IMR-90 (cell line): ENCODE measurements around the gene TIAM1. TPM values are rescaled to one million over a fixed set of nuclear protein-coding genes. Genes with fewer than 3 reads are reported as not detected.

Experiments used
- ATAC-seq: fragments of 200-7000 bp; cut with Tn5 transposase; 2 replicates; pipeline ENCODE4 v1.9.1; 2020; ENCODE audit warnings: low read depth, mild to moderate bottlenecking, moderate library complexity
- BruUV-seq: library from RNA; stranded (reverse); fragments of 400-500 nt; replicated peaks from 2 replicates; lab custom pipeline; 2021; lab: Mats Ljungman, UMichigan
- CTCF ChIA-PET: fragments of 300-600 bp; formaldehyde crosslinking; extraction: SDS; loops from one replicate; lab custom pipeline; 2021; ENCODE audit warnings: antibody characterized with exemption; lab: Yijun Ruan, JAX
- POLR2A ChIA-PET: fragments of 300-600 bp; sonication (Branson Sonifier 250); formaldehyde crosslinking; loops from one replicate; lab custom pipeline; 2022; ENCODE audit warnings: antibody characterized with exemption; ENCODE audit not compliant: unreplicated experiment; lab: Charles Lee
- DNase-seq: peaks from one replicate; pipeline ENCODE4 v3.0.0; 2013
- H2AFZ ChIP-seq: replicated peaks from 2 replicates; pipeline ENCODE3; 2013; ENCODE audit warnings: low read length, mild to moderate bottlenecking; ENCODE audit not compliant: poor library complexity
- H2AK5ac ChIP-seq: 2 replicates; pipeline ENCODE4 v1.6.1; 2013; ENCODE audit warnings: low read depth, low read length, inconsistent platforms
- H2AK9ac ChIP-seq: replicated peaks from 2 replicates; pipeline ENCODE3; 2013; ENCODE audit warnings: mild to moderate bottlenecking, low read depth, low read length, moderate library complexity; ENCODE audit not compliant: poor library complexity
- H2BK120ac ChIP-seq: 2 replicates; pipeline ENCODE4 v1.6.1; 2013; ENCODE audit warnings: low read depth, low read length, inconsistent platforms
- H2BK15ac ChIP-seq: 3 replicates; pipeline ENCODE4 v1.6.1; 2013; ENCODE audit warnings: low read depth, low read length, inconsistent platforms
- H2BK20ac ChIP-seq: 2 replicates; pipeline ENCODE4 v1.6.1; 2013; ENCODE audit warnings: low read depth, mild to moderate bottlenecking, inconsistent platforms, low read length, moderate library complexity
- H2BK5ac ChIP-seq: 2 replicates; pipeline ENCODE4 v1.6.1; 2013; ENCODE audit warnings: mild to moderate bottlenecking, low read depth, low read length, inconsistent platforms; ENCODE audit not compliant: poor library complexity, severe bottlenecking
- H3K14ac ChIP-seq: replicated peaks from 2 replicates; pipeline ENCODE4 v1.6.1; 2013; ENCODE audit warnings: low read depth, low read length, inconsistent platforms
- H3K18ac ChIP-seq: 2 replicates; pipeline ENCODE4 v1.6.1; 2013; ENCODE audit warnings: low read depth, low read length, control low read depth
- H3K23ac ChIP-seq: 2 replicates; pipeline ENCODE4 v1.6.1; 2013; ENCODE audit warnings: low read depth, low read length, inconsistent platforms
- H3K27ac ChIP-seq: 2 replicates; pipeline ENCODE4 v1.5.1; 2013; ENCODE audit warnings: mild to moderate bottlenecking, control low read depth, low read length; ENCODE audit not compliant: insufficient read depth
- H3K27me3 ChIP-seq: 2 replicates; pipeline ENCODE4 v1.6.1; 2013; ENCODE audit warnings: low read length; ENCODE audit not compliant: control insufficient read depth, insufficient read depth
- H3K36me3 ChIP-seq: 2 replicates; pipeline ENCODE4 v1.6.1; 2013; ENCODE audit warnings: low read length, mixed read lengths; ENCODE audit not compliant: control insufficient read depth, insufficient read depth
- H3K4ac ChIP-seq: 2 replicates; pipeline ENCODE4 v1.6.1; 2013; ENCODE audit warnings: low read depth, low read length, inconsistent platforms
- H3K4me1 ChIP-seq: 2 replicates; pipeline ENCODE4 v1.6.1; 2013; ENCODE audit warnings: low read length, mixed read lengths; ENCODE audit not compliant: control insufficient read depth, insufficient read depth
- H3K4me2 ChIP-seq: 2 replicates; pipeline ENCODE4 v1.6.1; 2013; ENCODE audit warnings: low read depth, mild to moderate bottlenecking, control low read depth, low read length, moderate library complexity
- H3K4me3 ChIP-seq: 2 replicates; pipeline ENCODE4 v1.5.1; 2013; ENCODE audit warnings: low read depth, mild to moderate bottlenecking, control low read depth, low read length, moderate library complexity; ENCODE audit not compliant: insufficient read depth
- H3K56ac ChIP-seq: 2 replicates; pipeline ENCODE4 v1.6.1; 2013; ENCODE audit warnings: low read length, inconsistent platforms; ENCODE audit not compliant: insufficient read depth; ENCODE audit errors: extremely low read depth
- H3K79me1 ChIP-seq, 2 experiments: 2 replicates each; pipeline ENCODE4 v1.6.1; 2013; ENCODE audit warnings: low read length in 2 of 2, inconsistent platforms in 1 of 2, low read depth in 1 of 2
- H3K9ac ChIP-seq: 2 replicates; pipeline ENCODE4 v1.6.1; 2013; ENCODE audit warnings: low read depth, low read length, control low read depth
- H3K9me1 ChIP-seq: 2 replicates; pipeline ENCODE4 v1.6.1; 2013; ENCODE audit warnings: low read length, inconsistent platforms; ENCODE audit not compliant: insufficient read depth
- H3K9me3 ChIP-seq: 2 replicates; pipeline ENCODE4 v1.6.1; 2013; ENCODE audit warnings: low read length; ENCODE audit not compliant: control insufficient read depth, insufficient read depth
- H4K20me1 ChIP-seq: 2 replicates; pipeline ENCODE4 v1.6.1; 2013; ENCODE audit warnings: low read length, inconsistent platforms; ENCODE audit not compliant: insufficient read depth
- H4K5ac ChIP-seq: 2 replicates; pipeline ENCODE4 v1.6.1; 2013; ENCODE audit warnings: mild to moderate bottlenecking, low read depth, low read length, control low read depth
- H4K8ac ChIP-seq, 2 experiments: 2 replicates each; pipeline ENCODE4 v1.6.1; 2013; ENCODE audit warnings: low read depth in 2 of 2, low read length in 2 of 2, control low read depth in 1 of 2, inconsistent platforms in 1 of 2
- H4K91ac ChIP-seq: 2 replicates; pipeline ENCODE4 v1.6.1; 2013; ENCODE audit warnings: low read depth, low read length, inconsistent platforms; ENCODE audit not compliant: insufficient read depth
- BHLHE40 ChIP-seq: fragments of 150-350 bp; IDR thresholded peaks from 2 replicates; pipeline ENCODE4 v1.6.1; 2016; ENCODE audit warnings: mild to moderate bottlenecking, low read depth, low read length
- CEBPB ChIP-seq: IDR thresholded peaks from 2 replicates; pipeline ENCODE4 v1.6.1; 2012; ENCODE audit warnings: low read depth, low read length, improper control_type of control experiment
- CHD1 ChIP-seq: IDR thresholded peaks from 2 replicates; pipeline ENCODE4 v1.6.1; 2012; ENCODE audit warnings: low read depth, low read length, improper control_type of control experiment
- MAFK ChIP-seq: IDR thresholded peaks from 2 replicates; pipeline ENCODE4 v1.6.1; 2012; ENCODE audit warnings: low read depth, low read length, improper control_type of control experiment
- MAZ ChIP-seq: IDR thresholded peaks from 2 replicates; pipeline ENCODE4 v1.6.1; 2012; ENCODE audit warnings: low read depth, mild to moderate bottlenecking, low read length, improper control_type of control experiment, moderate library complexity, borderline replicate concordance
- MXI1 ChIP-seq: IDR thresholded peaks from 2 replicates; pipeline ENCODE4 v1.6.1; 2012; ENCODE audit warnings: low read depth, mild to moderate bottlenecking, low read length, moderate library complexity, borderline replicate concordance
- NFE2L2 ChIP-seq: fragments of 150-350 bp; IDR thresholded peaks from 2 replicates; pipeline ENCODE4 v1.6.1; 2016; ENCODE audit warnings: low read depth, mild to moderate bottlenecking, low read length
- POLR2A ChIP-seq: IDR thresholded peaks from 2 replicates; pipeline ENCODE4 v1.6.1; 2012; ENCODE audit warnings: mild to moderate bottlenecking, low read depth, low read length
- RAD21 ChIP-seq: IDR thresholded peaks from 2 replicates; pipeline ENCODE4 v1.6.1; 2012; ENCODE audit warnings: low read length, improper control_type of control experiment
- RCOR1 ChIP-seq: IDR thresholded peaks from 2 replicates; pipeline ENCODE4 v1.6.1; 2012; ENCODE audit warnings: mild to moderate bottlenecking, low read length, improper control_type of control experiment; ENCODE audit not compliant: insufficient replicate concordance
- RFX5 ChIP-seq: IDR thresholded peaks from 2 replicates; pipeline ENCODE4 v1.8.0; 2012; ENCODE audit warnings: low read depth, mild to moderate bottlenecking, low read length, moderate library complexity
- SMC3 ChIP-seq: fragments of 150-350 bp; IDR thresholded peaks from 2 replicates; pipeline ENCODE4 v1.6.1; 2016; ENCODE audit warnings: low read depth, mild to moderate bottlenecking, antibody characterized with exemption, low read length, moderate library complexity
- WGBS, 2 experiments: methylation state at CpG; one replicate each; pipeline versions ENCODE4 v1.1.5 to v1.1.7; 2013; ENCODE audit warnings: missing lambda C conversion rate in 2 of 2; ENCODE audit not compliant: insufficient read length in 1 of 2; ENCODE audit errors: extremely low coverage in 2 of 2; 5-methylcytosine and 5-hydroxymethylcytosine counted together
- dilution Hi-C: fragments of 300-500 bp; cut with HindIII; formaldehyde crosslinking; loops from one replicate; pipeline ENCODE4 v1.14.3; 2018; ENCODE audit warnings: low sequenced_read_pairs; ENCODE audit not compliant: unreplicated experiment
- in situ Hi-C: fragments of 300-500 bp; cut with MboI; formaldehyde crosslinking; loops from 3 replicates; pipeline ENCODE4 v1.14.3; 2019; ENCODE audit warnings: low sequenced_read_pairs, inconsistent platforms, mixed read lengths
- intact Hi-C: fragments of 100-400 bp; cut with micrococcal nuclease; formaldehyde crosslinking; loops from 2 replicates; pipeline ENCODE4 v1.10.0; 2022
- polyA plus RNA-seq, 3 experiments: library from polyadenylated mRNA; depleted of rRNA; stranded (reverse); fragments of >200 nt; gene quantifications; 2 replicates each; pipeline ENCODE4 v1.2.3, GENCODE V29; 2012; ENCODE audit warnings: low replicate concordance in 1 of 3
- total RNA-seq: library from RNA; depleted of rRNA; stranded (reverse); fragments of >200 nt; gene quantifications from 2 replicates; pipeline ENCODE4 v1.2.3, GENCODE V29; 2012
- TF ChIP-seq, protein P1 (sequence below): conservative IDR thresholded peaks from 2 replicates; pipeline ENCODE4 v1.5.1; 2012; ENCODE audit warnings: mild to moderate bottlenecking, low read depth, low read length, improper control_type of control experiment
- TF ChIP-seq, protein P2 (sequence below): fragments of 150-350 bp; IDR thresholded peaks from 2 replicates; pipeline ENCODE4 v1.6.1; 2016; ENCODE audit warnings: low read depth, mild to moderate bottlenecking, low read length, moderate library complexity, borderline replicate concordance
- TF ChIP-seq, protein P3 (sequence below): fragments of 150-350 bp; IDR thresholded peaks from 2 replicates; pipeline ENCODE4 v1.6.1; 2017; ENCODE audit warnings: mild to moderate bottlenecking, antibody characterized with exemption, low read length, low read depth

Gene TIAM1
- total and polyA plus RNA-seq, 2 of the 4 experiments (the other 2 are of a cell fraction) = 2.9 to 9.3 TPM

- 0 out of 2 replicates have a peak, but pooled peaks have one; percentile 30 for ATAC-seq
- no peak overlapping the region for H4K8ac ChIP-seq
- H3K36me3 ChIP-seq = no peaks in the 10 kb centered on the region
- H2BK20ac ChIP-seq = no peak overlapping the region
- H3K79me1 ChIP-seq = no peaks in the 10 kb centered on the region
- no peak overlapping the region for H2AK9ac ChIP-seq
- H3K4me1 ChIP-seq = peaks cover 2% of the 10 kb centered on the region; the same call in 1 of the 2 replicates
- no peak overlapping the region for H2BK5ac ChIP-seq
- ChIA-PET CTCF (interaction anchor here (1.3 kb wide), 2 partner anchors 20 to 61 kb away, joined by 4 read pairs; no protein-coding TSS in a partner anchor), POLR2A (no interaction called here)
- dilution Hi-C loops = no loop called here
- H3K4me3 ChIP-seq = no peak overlapping the region
- H3K56ac ChIP-seq = no peak overlapping the region
- no peak overlapping the region for H4K91ac ChIP-seq
- H4K5ac ChIP-seq = no peak overlapping the region
- no peaks in the 10 kb centered on the region for H3K27me3 ChIP-seq
- WGBS, 2 experiments = 50% methylated on average over 2 of the region's 8 CpGs; no CpG with 5 or more reads in 1 of the 2 experiments
- no peak overlapping the region for H3K27ac ChIP-seq
- no peak overlapping the region for H2AFZ ChIP-seq
- no peak overlapping the region for H2BK120ac ChIP-seq
- no peak overlapping the region for H3K9ac ChIP-seq
- intact Hi-C loops = no loop called here
- no peak overlapping the region for H2AK5ac ChIP-seq
- H3K9me1 ChIP-seq = no peaks in the 10 kb centered on the region
- H3K18ac ChIP-seq = no peak overlapping the region
- in situ Hi-C loops = no loop called here
- peak; percentile 26 for DNase-seq
- no TSS peak for BruUV-seq
- no peak overlapping the region for H3K4me2 ChIP-seq
- H2BK15ac ChIP-seq = no peak overlapping the region
- H3K14ac ChIP-seq = no peak overlapping the region
- H3K4ac ChIP-seq = no peak overlapping the region
- H3K9me3 ChIP-seq = peaks cover 8% of the 10 kb centered on the region; the same call in 1 of the 2 replicates
- H4K20me1 ChIP-seq = no peaks in the 10 kb centered on the region
- no peak overlapping the region for H3K23ac ChIP-seq
- TF ChIP-seq MXI1 = no peak
- TF ChIP-seq, protein P1, sequence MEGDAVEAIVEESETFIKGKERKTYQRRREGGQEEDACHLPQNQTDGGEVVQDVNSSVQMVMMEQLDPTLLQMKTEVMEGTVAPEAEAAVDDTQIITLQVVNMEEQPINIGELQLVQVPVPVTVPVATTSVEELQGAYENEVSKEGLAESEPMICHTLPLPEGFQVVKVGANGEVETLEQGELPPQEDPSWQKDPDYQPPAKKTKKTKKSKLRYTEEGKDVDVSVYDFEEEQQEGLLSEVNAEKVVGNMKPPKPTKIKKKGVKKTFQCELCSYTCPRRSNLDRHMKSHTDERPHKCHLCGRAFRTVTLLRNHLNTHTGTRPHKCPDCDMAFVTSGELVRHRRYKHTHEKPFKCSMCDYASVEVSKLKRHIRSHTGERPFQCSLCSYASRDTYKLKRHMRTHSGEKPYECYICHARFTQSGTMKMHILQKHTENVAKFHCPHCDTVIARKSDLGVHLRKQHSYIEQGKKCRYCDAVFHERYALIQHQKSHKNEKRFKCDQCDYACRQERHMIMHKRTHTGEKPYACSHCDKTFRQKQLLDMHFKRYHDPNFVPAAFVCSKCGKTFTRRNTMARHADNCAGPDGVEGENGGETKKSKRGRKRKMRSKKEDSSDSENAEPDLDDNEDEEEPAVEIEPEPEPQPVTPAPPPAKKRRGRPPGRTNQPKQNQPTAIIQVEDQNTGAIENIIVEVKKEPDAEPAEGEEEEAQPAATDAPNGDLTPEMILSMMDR = no peak
- no peak for TF ChIP-seq RFX5
- TF ChIP-seq SMC3 = no peak
- no peak for TF ChIP-seq MAZ
- TF ChIP-seq NFE2L2 = no peak
- no peak for TF ChIP-seq CHD1
- TF ChIP-seq, protein P2, sequence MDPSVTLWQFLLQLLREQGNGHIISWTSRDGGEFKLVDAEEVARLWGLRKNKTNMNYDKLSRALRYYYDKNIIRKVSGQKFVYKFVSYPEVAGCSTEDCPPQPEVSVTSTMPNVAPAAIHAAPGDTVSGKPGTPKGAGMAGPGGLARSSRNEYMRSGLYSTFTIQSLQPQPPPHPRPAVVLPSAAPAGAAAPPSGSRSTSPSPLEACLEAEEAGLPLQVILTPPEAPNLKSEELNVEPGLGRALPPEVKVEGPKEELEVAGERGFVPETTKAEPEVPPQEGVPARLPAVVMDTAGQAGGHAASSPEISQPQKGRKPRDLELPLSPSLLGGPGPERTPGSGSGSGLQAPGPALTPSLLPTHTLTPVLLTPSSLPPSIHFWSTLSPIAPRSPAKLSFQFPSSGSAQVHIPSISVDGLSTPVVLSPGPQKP = no peak
- TF ChIP-seq POLR2A = no peak
- no peak for TF ChIP-seq RAD21
- no peak for TF ChIP-seq BHLHE40
- TF ChIP-seq, protein P3, sequence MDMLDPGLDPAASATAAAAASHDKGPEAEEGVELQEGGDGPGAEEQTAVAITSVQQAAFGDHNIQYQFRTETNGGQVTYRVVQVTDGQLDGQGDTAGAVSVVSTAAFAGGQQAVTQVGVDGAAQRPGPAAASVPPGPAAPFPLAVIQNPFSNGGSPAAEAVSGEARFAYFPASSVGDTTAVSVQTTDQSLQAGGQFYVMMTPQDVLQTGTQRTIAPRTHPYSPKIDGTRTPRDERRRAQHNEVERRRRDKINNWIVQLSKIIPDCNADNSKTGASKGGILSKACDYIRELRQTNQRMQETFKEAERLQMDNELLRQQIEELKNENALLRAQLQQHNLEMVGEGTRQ = no peak
- TF ChIP-seq RCOR1 = no peak
- TF ChIP-seq CEBPB = no peak
- no peak for TF ChIP-seq MAFK
Measured at GRCh38 chr21:31158789-31159581, 185.1 kb downstream of the TIAM1 start.
